Activated T-cell treated with anti-CD3 and anti-CD28 coated beads, Interleukin-2, amount 50 U/mL, for 48 hours (primary cell): ENCODE data around the gene GRIK4.
"Not testable (repeated sequence)": the region's sequence is repeated elsewhere in the genome, so short reads cannot be mapped to it uniquely, and the experiment has no call there.

Experiments used
- DNase-seq, 2 experiments: peaks; one replicate each; pipeline ENCODE4 v3.0.0-alpha.2; 2020

The GRIK4 gene

DNA sequence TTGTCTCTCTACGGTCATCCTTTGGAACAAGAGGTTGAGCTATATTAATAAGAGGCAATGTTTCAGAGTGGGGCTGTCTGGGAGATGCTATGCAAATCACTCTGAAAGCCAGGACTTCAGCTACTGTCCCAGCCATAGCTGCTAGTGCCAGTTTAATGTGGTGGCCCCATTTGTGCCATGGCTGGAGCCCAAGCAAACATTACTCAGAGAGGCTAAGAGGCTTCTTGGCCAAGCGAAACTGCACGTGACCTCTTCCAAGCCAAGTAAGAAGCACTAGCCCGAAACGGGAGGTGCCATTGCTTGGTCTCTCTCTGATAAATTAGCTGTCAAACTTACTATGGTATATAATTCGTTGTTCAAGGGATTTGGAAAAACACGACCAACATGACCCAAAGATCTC lies 462.0 kb downstream of the GRIK4 start:
- no peak for DNase-seq

DNA sequence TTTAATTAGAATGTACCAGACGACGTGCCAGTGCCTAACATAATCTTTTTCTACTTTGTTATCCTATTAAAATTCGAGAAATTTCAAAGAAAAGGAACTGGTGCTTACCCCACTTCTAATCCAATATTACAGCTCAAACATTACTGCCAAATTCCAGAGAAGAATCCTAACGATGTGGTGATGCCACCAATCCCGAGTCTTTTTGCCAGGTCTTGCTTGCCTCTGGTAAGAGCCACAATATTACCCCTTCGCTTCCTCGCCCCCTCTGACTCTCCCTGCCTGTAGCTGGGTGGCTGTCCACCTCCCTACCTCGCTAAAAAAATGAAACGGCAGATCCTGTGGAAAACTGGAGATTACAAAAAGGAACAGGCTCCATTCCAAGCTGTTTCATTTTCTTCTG lies 462.9 kb downstream of the GRIK4 start:
- no peak for DNase-seq

DNA sequence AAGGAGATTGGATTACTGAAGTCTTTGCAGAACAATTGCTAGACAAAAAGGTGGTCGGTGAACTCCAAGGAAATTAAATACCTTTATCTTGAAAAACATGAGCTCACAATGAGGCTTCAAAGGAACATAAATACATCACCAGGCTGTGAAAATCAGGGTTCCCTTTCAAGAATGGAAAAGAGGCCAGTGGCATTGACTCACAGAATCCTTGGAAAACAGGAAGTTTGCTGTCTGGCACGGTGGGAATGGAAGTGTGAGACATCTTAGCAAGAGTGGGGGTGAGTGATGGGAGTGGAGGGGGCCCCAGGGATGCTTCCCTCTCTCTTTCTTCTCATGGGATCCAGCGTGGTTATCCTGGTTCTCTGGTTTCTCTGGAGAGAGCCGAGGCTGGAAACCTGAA lies 463.4 kb downstream of the GRIK4 start:
- DNase-seq: no peak

DNA sequence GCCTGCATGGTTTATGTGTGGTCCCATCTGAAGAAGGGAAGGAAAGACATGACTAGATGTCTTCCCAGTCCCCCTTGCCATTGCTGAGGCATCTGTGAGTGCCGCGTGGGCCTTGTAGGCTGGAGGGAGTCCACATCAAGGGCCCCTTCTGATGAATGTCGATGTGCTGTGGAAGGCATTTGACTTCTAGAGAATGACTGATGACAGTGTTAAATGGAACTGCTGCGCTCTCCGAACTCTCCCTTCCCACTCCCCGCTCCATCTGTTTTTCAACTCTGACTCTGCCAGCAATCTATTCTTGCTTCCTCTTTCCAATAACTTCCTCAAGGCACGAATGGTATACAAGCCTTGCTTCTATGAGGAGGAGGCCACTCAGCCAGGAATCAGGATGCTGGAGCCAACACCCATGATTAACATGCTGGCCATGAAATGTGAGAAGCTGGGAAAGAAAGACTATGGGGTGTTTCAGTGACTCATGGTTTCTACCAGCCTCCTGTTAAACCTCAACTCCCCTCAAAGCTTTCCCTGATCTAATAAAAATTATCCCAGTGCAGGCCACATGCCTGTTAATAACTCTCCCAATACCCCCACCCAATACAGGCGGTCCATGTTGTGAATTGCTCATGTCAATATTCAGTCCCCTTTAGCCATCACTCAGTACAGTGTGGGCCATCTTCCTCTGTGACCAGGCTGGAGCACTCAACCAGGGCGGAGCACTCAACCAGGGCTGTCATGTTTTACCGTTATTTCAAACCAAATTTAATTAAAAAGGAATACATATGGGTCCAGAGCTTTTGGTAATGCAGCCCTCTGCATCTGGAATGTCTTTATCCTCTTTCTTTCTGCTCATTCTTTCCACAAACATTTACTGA lies 466.0 kb downstream of the GRIK4 start:
- DNase-seq: no peak

DNA sequence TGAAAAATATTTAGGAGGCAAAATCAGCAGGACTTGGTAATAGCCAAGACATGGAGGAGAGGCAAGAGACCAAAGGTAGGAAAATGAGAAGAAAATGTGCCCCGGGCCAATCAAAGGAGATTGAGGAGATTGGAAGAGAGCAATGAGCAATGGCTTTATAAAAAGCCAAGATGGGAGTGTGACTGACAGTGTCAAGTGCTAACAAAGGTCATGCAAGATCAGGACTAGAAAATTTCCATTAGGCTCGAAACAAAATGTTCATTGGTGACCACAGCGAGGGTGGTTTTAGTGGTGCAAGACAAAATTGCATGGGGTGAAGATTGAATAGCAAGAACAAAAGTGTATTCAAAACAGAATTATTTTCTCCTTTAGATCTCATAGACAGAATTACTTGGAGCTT lies 467.2 kb downstream of the GRIK4 start:
- DNase-seq: no peak

DNA sequence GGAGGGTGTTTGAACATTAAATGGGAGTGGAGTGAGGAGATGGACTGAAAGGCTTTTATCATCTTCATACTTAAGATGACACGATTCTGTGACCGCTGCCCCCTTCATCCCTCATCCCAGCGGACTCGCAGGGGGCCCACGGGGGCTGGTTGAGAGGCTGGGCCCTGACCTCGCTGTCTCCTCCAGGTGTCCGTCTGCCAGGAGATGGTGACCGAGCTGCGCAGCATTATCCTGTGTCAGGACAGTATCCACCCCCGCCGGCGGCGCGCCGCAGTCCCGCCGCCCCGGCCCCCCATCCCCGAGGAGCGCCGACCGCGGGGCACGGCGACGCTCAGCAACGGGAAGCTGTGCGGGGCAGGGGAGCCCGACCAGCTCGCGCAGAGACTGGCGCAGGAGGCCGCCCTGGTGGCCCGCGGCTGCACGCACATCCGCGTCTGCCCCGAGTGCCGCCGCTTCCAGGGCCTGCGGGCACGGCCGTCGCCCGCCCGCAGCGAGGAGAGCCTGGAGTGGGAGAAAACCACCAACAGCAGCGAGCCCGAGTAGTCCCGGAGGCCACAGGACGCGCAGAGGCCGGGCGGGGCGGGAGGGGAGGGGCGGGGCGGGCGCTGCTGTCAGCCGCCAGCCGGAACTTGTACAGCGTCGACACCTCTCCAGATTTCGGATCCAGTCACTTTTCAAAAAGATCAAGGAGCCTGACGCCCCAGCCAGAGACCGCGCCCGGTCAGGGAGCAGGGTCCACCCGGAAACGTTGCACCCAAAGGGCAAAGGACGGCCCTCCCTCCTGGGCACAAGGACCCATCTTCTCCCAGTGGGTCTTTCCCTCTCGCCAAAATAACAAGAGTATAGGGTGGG lies 474.4 kb downstream of the GRIK4 start:
- DNase-seq: peak; percentile 44 to 57

DNA sequence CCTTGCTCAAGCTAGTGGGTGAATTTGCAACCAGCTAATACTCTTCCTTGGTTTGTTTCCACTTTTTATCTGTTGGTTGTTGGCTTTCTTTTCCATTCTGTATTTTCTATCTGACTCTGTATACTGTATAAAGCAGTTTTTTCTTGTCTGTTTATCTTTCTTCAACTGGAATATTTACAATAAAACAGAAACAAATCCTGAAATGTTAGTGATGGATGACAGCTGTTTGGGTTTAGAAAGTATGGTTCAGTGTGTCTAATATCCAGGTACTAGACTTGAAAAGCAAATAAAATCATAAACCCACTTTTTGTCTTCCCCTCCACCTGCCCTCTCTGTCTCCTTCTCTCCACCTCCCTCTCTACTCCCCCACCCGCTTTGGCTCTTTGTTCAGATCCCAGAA lies 477.1 kb downstream of the GRIK4 start:
- no peak for DNase-seq

DNA sequence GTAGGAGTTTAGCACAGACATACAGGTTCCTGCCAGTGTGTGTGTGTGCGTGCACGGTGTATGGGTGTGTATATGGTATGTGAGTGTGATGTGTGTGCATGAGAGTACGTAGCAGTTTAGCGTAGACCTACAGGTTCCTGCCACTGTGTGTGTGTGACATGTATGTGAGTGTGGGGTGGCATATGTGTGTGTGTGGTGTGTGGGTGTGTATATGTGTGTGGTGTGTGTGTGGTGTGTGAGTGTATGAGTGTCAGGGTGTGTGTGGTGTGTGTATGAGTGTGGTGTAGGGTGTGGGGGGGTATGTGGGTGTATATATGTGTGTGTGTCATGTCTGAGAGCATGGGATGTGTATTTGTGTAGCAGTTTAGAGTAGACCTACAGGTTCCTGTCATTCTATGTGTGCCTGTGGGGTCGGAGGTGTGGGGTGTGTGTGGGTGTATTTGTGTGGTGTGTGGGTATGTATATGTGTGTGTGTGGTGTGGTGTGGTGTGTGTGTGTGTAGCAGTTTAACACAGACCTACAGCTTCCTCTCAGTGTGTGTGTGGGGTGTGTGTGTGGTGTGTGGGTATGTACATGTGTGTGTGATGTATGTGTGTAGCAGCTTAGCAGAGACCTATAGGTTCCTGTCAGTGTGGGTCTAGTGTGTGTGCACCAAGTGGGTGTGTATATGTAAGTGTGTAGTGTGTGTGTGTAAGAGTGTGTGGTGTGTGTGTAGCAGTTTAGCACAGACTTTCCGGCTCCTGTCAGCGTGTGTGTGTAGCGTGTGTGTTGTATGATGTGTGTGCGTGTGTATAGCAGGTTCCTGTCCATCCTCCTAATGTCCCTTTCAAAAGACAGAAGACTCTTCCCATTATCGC lies 480.5 kb downstream of the GRIK4 start:
- no peak for DNase-seq

DNA sequence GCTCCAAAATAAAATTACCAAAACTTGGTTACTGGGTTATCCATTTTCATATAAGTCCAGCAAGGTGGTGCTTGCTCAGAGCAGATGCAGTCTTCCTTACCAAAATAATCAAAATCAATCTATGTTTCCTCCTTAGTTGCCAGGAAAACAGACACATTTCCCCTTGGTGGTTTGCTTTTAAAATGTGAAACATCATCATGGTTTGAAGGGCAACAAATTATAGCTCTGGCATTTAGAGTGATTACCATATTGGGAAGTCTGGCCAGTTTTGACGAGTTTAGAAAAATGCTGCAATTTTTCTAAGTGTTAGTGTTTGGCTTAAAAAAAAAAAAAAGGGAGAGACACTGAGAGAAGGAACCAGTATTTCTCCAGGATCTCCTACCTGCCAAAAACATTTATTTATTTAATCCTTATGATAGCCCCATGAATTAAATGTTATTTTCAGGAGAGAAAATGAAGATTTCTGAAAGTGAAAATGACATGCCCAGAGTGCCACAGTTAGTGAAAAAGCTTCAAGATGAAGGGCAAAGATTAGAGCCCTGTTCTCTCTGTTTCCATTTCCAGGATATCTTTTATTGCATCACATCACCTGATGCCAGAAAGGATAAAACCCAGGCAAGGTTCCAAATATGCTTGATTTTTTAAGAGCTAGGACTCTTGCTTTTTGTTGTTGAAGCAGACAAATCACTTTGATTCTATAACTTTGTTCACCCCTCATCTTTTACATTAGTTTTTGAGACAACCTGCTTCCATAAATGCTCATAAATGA lies 482.7 kb downstream of the GRIK4 start:
- no peak for DNase-seq

DNA sequence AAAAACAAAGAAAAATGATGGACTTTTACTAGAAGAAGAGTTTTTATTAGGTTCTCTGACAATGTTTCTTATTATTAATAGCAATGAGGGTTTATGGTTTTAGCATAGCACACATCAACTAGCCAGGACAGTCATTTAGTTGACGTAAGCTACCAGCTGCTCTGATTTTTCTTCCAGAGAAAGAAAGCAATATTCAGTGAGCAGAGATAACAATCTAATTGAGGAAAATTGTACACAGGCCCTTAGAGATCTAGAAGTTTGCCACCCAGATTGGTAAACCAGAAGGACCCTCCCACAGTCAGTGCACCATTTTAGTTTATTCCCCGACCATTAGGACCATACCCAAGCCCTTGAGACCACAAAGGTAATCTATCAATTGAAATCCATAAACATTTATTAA lies 483.6 kb downstream of the GRIK4 start:
- DNase-seq: no peak

DNA sequence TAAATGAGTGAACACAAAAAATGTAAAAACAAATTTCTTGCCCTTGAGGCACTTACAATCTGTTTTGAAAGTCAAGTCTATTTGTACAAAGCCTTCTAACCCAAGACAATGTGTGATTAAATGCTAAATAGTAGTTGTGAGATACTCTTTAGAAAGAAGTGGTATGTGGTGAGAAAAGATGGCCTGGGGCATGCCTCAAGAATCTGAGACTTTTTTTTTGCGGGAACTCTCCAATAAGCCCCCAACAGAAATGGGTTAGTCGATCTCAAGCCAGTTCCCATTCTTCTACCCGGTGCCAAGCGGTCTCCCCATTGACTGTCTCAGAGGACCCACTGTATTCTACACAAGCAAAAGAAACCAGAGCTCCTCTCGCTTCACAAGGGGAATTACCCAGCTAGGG lies 485.4 kb downstream of the GRIK4 start:
- DNase-seq: no peak

DNA sequence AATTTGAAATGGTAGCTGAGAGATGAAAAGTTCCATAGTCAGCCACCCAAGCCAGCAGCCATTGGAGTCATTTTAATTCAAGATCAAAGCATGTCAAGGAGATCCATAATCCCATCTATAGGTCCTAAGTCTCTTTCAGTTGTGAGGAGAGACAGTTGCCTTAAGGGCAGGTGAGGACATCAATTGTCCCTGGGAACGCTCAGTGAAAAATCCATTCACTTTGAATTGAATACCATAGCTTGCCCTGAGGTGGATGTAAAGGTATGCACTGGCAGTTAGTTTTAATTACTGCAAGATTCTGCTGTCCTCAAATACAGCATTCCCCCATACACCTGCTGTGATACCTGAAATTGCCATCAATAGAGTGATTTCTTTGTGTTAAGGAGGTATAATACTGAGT lies 487.0 kb downstream of the GRIK4 start:
- DNase-seq: no peak

DNA sequence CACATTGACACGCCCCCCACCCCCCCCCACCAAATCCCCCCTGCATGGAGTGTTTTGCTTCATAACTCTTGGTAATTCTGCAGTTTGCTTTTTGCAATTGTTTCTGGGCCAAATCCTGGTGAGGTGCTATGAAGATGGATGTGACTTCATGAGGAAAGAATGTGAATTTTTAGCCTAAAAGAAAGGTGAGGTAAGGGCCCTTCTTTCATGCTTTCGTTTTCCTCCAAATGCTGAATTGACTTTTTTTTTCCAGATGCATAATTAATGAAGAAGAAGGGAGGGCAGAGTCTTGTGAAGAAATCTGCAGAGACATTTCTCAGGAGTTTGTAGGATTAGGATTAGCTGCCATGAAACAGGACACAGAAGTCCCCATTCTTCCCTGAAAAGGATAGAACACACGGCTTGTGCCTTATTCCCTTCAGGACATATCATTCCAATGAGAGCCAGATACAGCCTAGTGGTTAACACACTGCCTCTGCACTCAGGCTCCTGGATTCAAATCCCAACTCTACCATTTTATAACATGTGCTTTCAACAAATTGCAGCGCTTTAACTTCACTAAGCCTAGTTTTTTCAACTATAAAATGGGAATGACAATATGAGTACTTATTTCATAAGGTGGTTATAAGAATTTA lies 492.8 kb downstream of the GRIK4 start:
- DNase-seq: no peak

DNA sequence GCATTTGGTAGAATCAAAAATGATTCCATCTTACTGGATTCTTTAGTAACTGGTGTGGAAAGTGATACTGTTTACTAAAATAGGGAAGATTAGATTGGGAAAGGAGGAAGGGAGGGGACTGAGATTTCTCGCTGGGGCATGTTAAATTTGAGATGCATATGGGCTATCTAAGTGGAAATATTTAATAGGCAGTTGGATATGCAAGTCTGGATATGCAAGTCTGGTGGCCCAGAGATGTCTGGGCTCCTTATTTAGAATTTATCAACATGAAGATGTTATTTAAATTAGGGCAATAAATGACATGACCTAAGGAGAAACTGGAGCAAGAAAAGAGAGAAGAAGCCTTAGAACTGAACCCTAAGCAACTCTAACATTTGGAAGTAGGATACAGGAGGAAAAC lies 495.4 kb downstream of the GRIK4 start:
- no peak for DNase-seq

DNA sequence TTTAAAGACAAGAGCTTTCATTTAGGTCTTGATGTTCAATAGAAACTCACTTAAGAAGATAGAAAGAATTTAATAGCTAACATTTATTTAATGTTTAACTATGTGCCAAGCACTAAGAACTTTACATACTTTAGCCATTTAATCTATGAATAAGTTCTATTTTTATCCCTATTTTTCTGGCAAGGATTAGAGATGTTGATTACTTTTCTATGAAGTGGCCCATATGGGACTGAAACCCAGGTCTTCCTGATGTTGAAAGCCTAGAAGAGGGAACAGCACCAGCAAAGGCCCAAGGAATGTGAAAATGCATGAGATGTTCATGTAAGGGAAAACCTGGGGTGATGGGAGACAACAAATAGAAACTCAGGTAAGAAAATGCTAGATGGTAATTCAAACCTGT lies 497.0 kb downstream of the GRIK4 start:
- DNase-seq: no peak

DNA sequence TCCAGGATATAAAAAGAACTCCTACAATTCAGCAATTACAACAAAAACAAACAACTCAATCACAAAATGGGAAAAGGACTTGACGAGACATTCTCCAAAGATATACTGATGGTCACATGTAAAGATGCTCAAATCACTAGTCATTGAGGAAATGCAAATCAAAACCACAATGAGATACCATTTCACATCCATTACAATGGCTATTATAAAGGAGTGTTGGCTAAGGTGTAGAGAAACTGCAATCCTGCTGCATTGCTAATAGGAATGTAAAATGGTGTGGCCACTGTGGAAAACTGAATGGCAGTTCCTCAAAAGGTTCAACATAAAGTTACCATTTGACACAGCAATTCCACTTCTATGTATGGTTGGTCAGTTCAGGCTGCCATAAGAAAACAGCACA lies 500.5 kb downstream of the GRIK4 start:
- no peak for DNase-seq

DNA sequence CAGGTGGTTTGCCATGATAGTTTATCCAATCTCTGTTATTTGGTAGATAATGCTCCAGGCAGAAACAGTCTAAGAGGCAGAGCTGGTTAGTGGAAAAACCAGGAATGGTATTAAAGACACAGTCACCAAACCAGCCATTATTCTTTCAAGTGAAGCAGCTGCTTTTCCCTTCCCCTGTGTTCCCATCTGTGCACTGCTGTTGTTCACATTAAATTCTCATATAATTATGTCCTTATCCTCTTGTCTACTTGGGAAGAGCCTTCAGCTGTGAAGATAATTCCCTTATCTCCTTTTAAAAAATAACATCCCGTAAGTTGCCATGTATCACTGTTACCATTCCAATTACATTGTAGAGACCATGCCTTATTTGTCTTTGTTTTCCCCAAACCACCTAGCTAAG lies 507.2 kb downstream of the GRIK4 start:
- DNase-seq: no peak

DNA sequence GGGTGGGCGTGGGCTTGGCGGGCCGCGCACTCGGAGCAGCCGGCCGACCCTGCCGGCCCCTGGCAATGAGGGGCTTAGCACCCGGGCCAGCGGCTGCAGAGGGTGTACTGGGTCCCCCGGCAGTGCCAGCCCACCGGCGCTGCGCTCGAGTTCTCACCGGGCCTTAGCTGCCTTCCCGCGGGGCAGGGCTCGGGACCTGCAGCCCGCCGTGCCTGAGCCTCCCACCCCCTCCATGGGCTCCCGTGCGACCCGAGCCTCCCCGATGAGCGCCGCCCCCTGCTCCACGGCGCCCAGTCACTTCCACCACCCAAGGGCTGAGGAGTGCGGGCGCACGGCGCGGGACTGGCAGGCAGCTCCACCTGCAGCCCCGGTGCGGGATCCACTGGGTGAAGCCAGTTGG lies 510.2 kb downstream of the GRIK4 start:
- DNase-seq: not testable (repeated sequence)

DNA sequence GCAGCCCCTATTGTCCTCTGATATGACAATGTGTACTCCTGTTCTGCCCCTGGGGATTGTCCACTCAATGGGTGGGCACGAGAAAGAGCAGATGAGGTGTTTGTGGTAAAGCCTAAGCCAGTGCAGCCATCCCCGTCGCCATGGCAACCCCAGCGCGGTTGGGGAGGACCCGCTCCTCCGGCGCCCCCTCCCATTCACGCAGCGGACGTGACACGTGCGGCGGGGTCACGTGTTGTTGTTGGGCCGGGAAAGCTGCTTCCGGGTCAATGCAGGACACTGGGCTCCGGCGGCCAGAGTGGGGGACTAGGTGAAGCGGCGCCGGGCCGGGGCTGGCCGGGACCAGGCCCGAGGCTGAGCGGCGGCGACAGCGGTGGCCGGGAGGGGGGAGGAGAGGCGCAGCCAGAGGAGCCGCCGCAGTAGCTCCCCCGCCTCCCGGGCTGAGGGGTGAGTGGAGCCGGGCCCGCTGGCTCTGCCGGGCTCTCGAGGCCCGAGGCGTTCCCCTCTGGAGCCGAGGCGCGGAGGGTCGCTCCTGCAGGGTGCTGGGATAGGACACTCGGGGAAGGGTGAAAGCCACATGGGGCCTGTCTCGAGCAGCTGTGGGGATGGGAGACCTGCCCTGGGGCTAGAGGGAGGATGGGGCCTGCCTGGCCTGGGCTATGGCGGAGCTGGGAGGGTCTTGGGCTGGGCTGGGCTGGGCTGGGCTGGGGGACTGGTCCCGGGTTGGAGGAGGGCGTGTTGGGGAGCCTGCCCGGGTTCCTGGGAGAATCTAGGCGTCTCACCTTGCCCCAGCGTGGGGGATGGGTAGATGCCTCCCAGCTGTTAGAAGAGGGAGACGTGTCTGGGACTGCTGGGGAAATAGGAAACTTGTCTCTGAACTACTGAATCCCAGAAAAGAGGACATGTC lies 512.6 kb downstream of the GRIK4 start, which contains the start of gene TBCEL:
Gene TBCEL (plus strand): TSS at position 255 of the 904 bp plus-strand sequence. CDS start 21,589 bp downstream, outside the sequence.
- peak; percentile 87 for DNase-seq

DNA sequence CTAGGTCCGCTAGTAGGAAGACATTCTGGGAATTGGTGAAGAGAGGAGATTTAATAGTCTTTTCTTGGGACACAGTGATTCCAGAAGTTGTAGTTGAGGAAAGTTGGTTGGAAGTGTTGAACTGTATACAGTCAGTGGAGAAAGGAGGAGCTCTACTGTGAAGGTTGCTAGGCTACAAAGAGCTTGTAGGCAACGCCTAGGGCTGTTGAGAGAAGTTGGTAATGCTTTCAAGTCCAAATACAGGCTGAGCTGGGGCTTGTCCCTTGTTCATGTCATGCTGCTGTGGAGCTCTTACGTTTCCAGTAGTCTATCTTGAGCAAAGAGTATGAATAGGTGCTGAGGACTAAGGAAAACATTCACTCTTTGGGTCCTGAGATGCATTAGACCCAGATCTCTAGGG lies 513.4 kb downstream of the GRIK4 start:
- no peak for DNase-seq

DNA sequence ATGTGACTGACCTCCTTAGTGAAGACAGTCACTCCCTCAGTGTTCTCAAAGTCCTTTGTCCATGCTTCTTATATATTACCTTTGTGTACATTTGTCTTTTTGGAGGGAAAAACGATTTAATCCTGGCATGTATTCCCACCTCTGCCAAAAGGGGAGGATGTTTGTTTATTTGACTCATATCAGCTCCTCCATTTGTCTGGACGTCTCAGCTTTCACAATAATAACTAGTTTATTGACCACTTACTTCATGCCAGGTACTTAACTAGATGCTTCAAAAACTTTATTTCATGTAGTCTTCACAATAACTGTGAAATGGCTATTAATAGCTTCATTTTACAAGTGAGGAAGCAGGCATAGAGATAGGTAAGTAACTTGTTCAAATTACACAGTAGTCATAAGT lies 517.6 kb downstream of the GRIK4 start:
- DNase-seq: no peak
